ENCODE measurements around the gene DTWD1.
"Not testable (repeated sequence)": the region's sequence is repeated elsewhere in the genome, so short reads cannot be mapped to it uniquely, and the experiment has no call there.

DTWD1 gene

GRCh38 chr15:49697121-49697520 lies 76.3 kb downstream of the DTWD1 start:
- H3K36me3 ChIP-seq (ENCODE audit: control insufficient read depth in 5 of 5, insufficient read depth in 5 of 5, low read length in 5 of 5): no peaks in the 10 kb centered on the region
- H3K9me3 ChIP-seq (ENCODE audit: control insufficient read depth in 5 of 5, low read length in 5 of 5): no peaks in the 10 kb centered on the region
- no peaks in the 10 kb centered on the region for H3K27me3 ChIP-seq (ENCODE audit: control insufficient read depth in 5 of 5, insufficient read depth in 4 of 5, low read length in 5 of 5)
- peaks cover 0 to 13% (median 0%) of the 10 kb centered on the region in 5 donors for H3K4me1 ChIP-seq (ENCODE audit: control insufficient read depth in 5 of 5, insufficient read depth in 5 of 5, low read length in 5 of 5)
- no peak overlapping the region for H3K4me3 ChIP-seq (ENCODE audit: low read depth in 1 of 5, low read length in 5 of 5)
- H3K9ac ChIP-seq (ENCODE audit: low read length in 5 of 5): no peak overlapping the region
- H3K27ac ChIP-seq (ENCODE audit: low read depth, low read length): no peak overlapping the region

GRCh38 chr15:49702982-49703381 lies 82.1 kb downstream of the DTWD1 start:
- not testable (repeated sequence) for H3K9ac ChIP-seq (ENCODE audit: low read length in 5 of 5); H3K36me3 ChIP-seq (ENCODE audit: control insufficient read depth in 5 of 5, insufficient read depth in 5 of 5, low read length in 5 of 5); H3K27ac ChIP-seq (ENCODE audit: low read depth, low read length); H3K9me3 ChIP-seq (ENCODE audit: control insufficient read depth in 5 of 5, low read length in 5 of 5); H3K4me3 ChIP-seq (ENCODE audit: low read depth in 1 of 5, low read length in 5 of 5); H3K27me3 ChIP-seq (ENCODE audit: control insufficient read depth in 5 of 5, insufficient read depth in 4 of 5, low read length in 5 of 5); H3K4me1 ChIP-seq (ENCODE audit: control insufficient read depth in 5 of 5, insufficient read depth in 5 of 5, low read length in 5 of 5)
